Kidney (tissue), 2 donors: ENCODE measurements around the gene KLK8. TPM values are rescaled to one million over a fixed set of nuclear protein-coding genes. Genes with fewer than 3 reads are reported as not detected.

Experiments used
- polyA plus RNA-seq: library from polyadenylated mRNA; stranded (reverse); fragments of 350-450 nt; fragmentation: Illumina TruSeq; extraction: RNeasy Lipid Tissue Mini Kit (QIAGEN cat#74804); gene quantifications from one replicate; pipeline ENCODE4 v1.2.3, GENCODE V29; 2014; ENCODE audit warnings: low read depth, low replicate concordance; ENCODE audit not compliant: insufficient read depth
- total RNA-seq: library from RNA; stranded (reverse); fragmentation: NEBNext Ultra II Directional; extraction: Animal tissue kit (Norgen Biotek cat#: 25700); gene quantifications from one replicate; pipeline ENCODE4 v1.2.1, GENCODE V29; 2021
- donor health status: DM: yes; HTN: yes; CAD: no.

KLK8 gene
- total and polyA plus RNA-seq, 2 donors from 2014 or later, result 1.3 to 4.2 TPM

Other genes with a start within 250 kb of the KLK8 start
- gene GPR32, start 231.1 kb downstream of the KLK8 start, total RNA-seq, result not detected
- not detected for gene GPR32, start 231.1 kb downstream of the KLK8 start, polyA plus RNA-seq
- gene ACP4, start 211.2 kb downstream of the KLK8 start, total RNA-seq, result not detected
- gene ACP4, start 211.2 kb downstream of the KLK8 start, polyA plus RNA-seq, result not detected
- gene KLK1, start 177.8 kb downstream of the KLK8 start, total RNA-seq, result 0.41 TPM
- gene KLK1, start 177.8 kb downstream of the KLK8 start, polyA plus RNA-seq, result 827 TPM
- gene KLK15, start 168.0 kb downstream of the KLK8 start, total RNA-seq, result not detected
- gene KLK15, start 168.0 kb downstream of the KLK8 start, polyA plus RNA-seq, result 2.7 TPM
- not detected for gene KLK3, start 146.7 kb downstream of the KLK8 start, total RNA-seq
- gene KLK3, start 146.7 kb downstream of the KLK8 start, polyA plus RNA-seq, result 1.6 TPM
- gene KLK2, start 128.2 kb downstream of the KLK8 start, total RNA-seq, result not detected
- gene KLK2, start 128.2 kb downstream of the KLK8 start, polyA plus RNA-seq, result not detected
- gene KLK4, start 90.2 kb downstream of the KLK8 start, total RNA-seq, result not detected
- gene KLK4, start 90.2 kb downstream of the KLK8 start, polyA plus RNA-seq, result 1.2 TPM
- 0.88 TPM for gene KLK5, start 48.6 kb downstream of the KLK8 start, total RNA-seq
- 1.1 TPM for gene KLK5, start 48.6 kb downstream of the KLK8 start, polyA plus RNA-seq
- gene KLK6, start 32.0 kb downstream of the KLK8 start, total RNA-seq, result 15.0 TPM
- gene KLK6, start 32.0 kb downstream of the KLK8 start, polyA plus RNA-seq, result 30.3 TPM
- gene KLK7, start 17.7 kb downstream of the KLK8 start, total RNA-seq, result 1.0 TPM
- gene KLK7, start 17.7 kb downstream of the KLK8 start, polyA plus RNA-seq, result 22.5 TPM
- gene KLK10, start 18.1 kb upstream of the KLK8 start, total RNA-seq, result 0.63 TPM
- gene KLK10, start 18.1 kb upstream of the KLK8 start, polyA plus RNA-seq, result not detected
- 0.47 TPM for gene KLK11, start 25.0 kb upstream of the KLK8 start, total RNA-seq
- not detected for gene KLK11, start 25.0 kb upstream of the KLK8 start, polyA plus RNA-seq
- not detected for gene KLK12, start 33.4 kb upstream of the KLK8 start, total RNA-seq
- gene KLK12, start 33.4 kb upstream of the KLK8 start, polyA plus RNA-seq, result not detected
- not detected for gene KLK13, start 63.5 kb upstream of the KLK8 start, total RNA-seq
- not detected for gene KLK13, start 63.5 kb upstream of the KLK8 start, polyA plus RNA-seq
- 0.22 TPM for gene KLK14, start 81.3 kb upstream of the KLK8 start, total RNA-seq
- gene KLK14, start 81.3 kb upstream of the KLK8 start, polyA plus RNA-seq, result not detected
- 8.4 TPM for gene CTU1, start 106.8 kb upstream of the KLK8 start, total RNA-seq
- gene CTU1, start 106.8 kb upstream of the KLK8 start, polyA plus RNA-seq, result 5.2 TPM
- 8.1 TPM for gene SIGLEC9, start 123.3 kb upstream of the KLK8 start, total RNA-seq
- 1.6 TPM for gene SIGLEC9, start 123.3 kb upstream of the KLK8 start, polyA plus RNA-seq
- 4.0 TPM for gene SIGLEC7, start 140.7 kb upstream of the KLK8 start, total RNA-seq
- gene SIGLEC7, start 140.7 kb upstream of the KLK8 start, polyA plus RNA-seq, result 1.2 TPM
- gene CD33, start 223.5 kb upstream of the KLK8 start, total RNA-seq, result 14.0 TPM
- gene CD33, start 223.5 kb upstream of the KLK8 start, polyA plus RNA-seq, result 2.6 TPM
- gene SIGLECL1, start 249.5 kb upstream of the KLK8 start, total RNA-seq, result not detected
- gene SIGLECL1, start 249.5 kb upstream of the KLK8 start, polyA plus RNA-seq, result not detected